ENCODE measurements around the gene GPR3.

GPR3 gene

DNA sequence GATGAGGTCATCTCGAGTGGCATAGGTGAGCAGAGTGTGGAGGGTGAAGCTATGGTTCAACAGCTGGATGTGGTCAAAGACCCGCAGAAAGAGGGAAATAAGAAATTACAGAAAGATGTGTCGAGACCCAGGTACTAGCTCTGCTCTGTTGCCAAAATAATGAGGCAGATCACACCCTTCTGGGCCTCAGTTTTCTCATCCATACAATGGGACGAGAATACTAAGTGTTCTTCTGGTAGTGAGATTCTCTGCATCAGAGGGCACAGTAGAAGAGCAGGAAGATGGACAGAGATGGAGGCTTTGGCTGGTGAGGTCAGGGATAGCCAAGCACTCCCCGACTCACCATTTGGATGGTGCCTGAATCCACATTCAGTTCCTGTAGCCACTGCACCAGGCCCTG lies 36.7 kb upstream of the GPR3 start:
- H3K4me1 Mint-ChIP-seq, result peaks cover 43% of the 10 kb centered on the region
- DNase-seq (ENCODE audit: low spot score in 2 of 2) (no peak), ATAC-seq (no peak)
- no peaks in the 10 kb centered on the region for H3K9me3 Mint-ChIP-seq
- H3K4me3 Mint-ChIP-seq, result peak overlapping the region; percentile 86
- peaks cover 55% of the 10 kb centered on the region for H3K36me3 Mint-ChIP-seq
- peak overlapping the region; percentile 83 for H3K27ac Mint-ChIP-seq

DNA sequence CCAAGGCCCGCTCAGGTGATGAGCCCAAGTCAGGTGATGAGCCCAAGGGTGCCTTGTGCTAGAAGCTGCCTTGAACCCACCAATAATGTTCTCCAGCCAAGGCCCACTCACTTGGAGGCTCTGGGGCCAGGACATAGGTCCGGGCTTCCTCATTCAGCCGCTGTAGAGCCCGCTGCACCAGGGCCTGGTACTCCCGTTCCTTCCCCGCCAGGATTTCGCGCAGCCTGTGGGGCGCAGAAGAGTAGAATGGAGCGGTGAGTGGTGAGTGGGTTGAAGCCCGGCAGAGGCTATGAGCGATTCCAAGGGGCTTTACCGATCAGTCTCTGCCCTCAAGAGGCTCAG lies 36.2 kb upstream of the GPR3 start:
- peaks cover 43% of the 10 kb centered on the region for H3K4me1 Mint-ChIP-seq
- H3K36me3 Mint-ChIP-seq, result peaks cover 52% of the 10 kb centered on the region
- no peaks in the 10 kb centered on the region for H3K9me3 Mint-ChIP-seq
- peak overlapping the region; percentile 86 for H3K4me3 Mint-ChIP-seq
- peak overlapping the region; percentile 83 for H3K27ac Mint-ChIP-seq
- DNase-seq (ENCODE audit: low spot score in 2 of 2) (no peak), ATAC-seq (no peak)

DNA sequence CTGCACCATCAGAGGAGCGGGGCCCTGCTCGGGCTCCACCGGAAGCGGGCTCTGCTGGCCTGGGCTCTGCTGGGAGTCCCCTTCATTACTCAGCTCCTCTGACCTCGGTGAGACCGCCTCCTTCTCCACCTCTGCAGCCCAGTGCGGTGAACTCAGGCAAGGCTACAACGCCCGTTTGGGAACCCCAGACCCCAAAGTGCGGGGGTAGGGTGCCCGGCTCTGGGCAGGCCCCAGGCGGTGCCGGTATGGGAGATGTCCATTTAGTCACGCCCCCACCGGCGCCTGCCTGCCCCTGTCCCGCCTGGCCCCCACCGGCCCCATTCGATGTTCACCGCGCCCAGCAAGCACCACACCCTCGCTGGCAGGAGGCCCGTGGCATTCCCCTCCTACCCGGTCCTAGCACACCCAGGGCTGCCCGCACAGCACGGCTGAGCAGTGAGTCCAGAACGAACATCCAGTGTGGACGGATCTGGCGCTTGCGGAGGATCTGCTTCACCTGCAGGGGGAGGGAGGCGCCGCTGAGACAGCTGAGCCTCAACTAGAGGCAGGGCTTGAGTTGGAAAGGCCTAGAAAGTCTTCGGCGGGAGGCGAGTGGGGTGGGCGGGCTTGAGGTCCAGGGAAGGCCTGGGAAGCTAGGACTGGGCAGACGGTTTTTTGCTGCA lies 35.7 kb upstream of the GPR3 start:
- peak overlapping the region; percentile 86 for H3K4me3 Mint-ChIP-seq
- H3K4me1 Mint-ChIP-seq, result peaks cover 43% of the 10 kb centered on the region
- H3K36me3 Mint-ChIP-seq, result peaks cover 47% of the 10 kb centered on the region
- peak overlapping the region; percentile 83 for H3K27ac Mint-ChIP-seq
- peak; percentile 46 to 78 for DNase-seq (ENCODE audit: low spot score in 2 of 2)
- H3K9me3 Mint-ChIP-seq, result no peaks in the 10 kb centered on the region
- peak; percentile 86 for ATAC-seq

DNA sequence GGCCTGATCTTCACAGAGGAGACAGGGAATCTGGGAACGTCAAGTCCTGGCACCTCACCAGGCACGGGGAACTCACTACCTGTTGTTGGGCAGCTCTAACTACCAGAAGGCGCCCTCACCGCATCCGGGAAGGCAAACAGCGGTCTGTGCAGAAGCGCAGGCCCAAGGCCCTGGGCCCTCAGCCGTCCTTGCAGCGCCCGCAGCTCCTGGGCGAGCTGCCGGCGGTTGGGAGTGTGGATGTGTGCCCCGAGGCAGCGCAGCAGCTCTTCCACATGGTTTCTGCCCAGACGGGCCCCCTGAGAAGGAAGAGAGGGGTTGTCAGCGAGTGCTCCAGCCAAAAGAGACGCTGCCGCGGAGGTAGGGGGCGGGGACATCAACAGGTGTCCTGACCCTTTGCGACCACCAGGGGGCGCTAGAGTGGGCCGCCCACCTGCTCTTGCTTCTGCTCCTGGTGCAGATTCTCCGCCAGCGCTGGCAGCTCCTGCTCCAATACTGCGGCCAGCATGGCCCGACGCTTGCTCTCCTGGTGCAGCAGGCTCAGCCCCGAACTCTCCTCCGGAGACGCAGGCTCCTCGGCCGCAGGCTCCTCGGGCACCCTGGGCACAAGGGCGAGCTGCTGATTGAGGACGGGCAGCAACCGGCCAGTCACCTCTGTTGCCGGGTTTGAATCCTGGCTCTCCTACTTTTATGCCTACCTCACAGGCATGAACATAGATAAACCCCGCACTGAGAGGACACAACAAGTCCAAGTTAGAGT lies 35.0 kb upstream of the GPR3 start:
- peaks cover 43% of the 10 kb centered on the region for H3K36me3 Mint-ChIP-seq
- ATAC-seq (peak; percentile 56), DNase-seq (ENCODE audit: low spot score in 2 of 2) (peak; percentile 77 to 92)
- H3K4me3 Mint-ChIP-seq, result peak overlapping the region; percentile 86
- peaks cover 43% of the 10 kb centered on the region for H3K4me1 Mint-ChIP-seq
- peak overlapping the region; percentile 83 for H3K27ac Mint-ChIP-seq
- H3K9me3 Mint-ChIP-seq, result no peaks in the 10 kb centered on the region

DNA sequence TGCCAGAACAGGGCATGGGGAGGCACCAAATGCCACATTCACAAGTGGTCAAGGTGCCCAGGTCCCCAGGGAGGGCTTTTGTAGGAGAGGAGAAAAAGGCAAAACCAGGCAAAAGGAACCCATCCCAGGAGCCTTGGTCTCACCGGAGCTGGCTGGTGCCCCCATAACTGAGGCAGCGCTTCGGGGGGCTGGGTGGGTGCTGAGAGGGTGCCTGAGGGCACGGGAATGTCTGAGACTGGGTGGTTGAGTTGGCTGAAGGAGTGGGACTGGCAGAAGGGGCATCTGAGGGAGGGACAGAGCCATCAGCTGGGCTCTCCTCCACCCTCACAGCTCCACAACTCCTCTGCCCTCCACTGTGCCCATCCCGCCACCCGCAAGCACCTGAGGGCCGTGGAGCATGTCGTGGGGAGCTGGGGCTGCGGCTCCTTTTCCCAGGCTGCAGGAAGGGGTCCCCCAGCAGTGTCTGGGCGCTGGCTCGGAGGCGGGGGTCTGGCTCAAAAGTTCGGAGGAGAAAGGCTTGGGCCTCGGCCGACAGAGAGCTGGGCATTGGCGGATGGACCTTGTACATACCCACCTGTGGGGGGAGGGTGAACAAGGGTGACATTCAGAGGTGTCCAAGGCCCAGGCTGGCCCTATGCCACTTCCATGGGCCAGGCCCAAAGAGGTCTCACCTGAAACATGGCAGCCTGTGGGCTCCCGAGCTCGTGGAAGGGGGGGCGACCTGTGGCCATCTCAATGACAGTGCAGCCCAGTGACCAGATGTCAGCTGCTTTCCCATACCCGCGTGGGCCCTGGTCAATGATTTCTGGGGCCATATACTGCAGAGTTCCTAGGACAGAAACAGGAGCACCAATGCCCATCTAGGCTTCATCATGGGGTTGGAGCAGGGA lies 34.1 kb upstream of the GPR3 start:
- ATAC-seq, result no peak
- DNase-seq (ENCODE audit: low spot score in 2 of 2), result no peak
- H3K9me3 Mint-ChIP-seq, result no peaks in the 10 kb centered on the region
- peak overlapping the region; percentile 86 for H3K4me3 Mint-ChIP-seq
- H3K4me1 Mint-ChIP-seq, result peaks cover 43% of the 10 kb centered on the region
- H3K36me3 Mint-ChIP-seq, result peaks cover 43% of the 10 kb centered on the region
- H3K27ac Mint-ChIP-seq, result peak overlapping the region; percentile 83

DNA sequence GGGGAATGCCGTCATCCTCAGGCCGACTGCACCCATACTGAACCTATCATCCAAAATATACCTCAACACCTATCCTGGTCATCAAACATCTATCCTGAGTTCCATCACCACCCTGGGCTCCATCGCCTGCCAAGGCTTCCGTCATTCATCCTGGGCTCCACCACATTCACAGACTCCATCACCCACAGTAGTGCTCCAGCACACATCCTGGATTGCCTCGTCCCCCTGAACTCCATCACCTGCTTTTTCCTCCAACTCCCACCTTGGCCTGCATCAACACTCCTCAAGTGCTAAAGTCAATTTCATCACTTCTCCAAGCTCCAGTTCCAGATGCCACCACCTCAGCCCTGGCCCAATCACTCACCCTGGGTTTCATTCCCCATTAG lies 33.5 kb upstream of the GPR3 start:
- ATAC-seq (no peak), DNase-seq (ENCODE audit: low spot score in 2 of 2) (no peak)
- H3K36me3 Mint-ChIP-seq, result peaks cover 38% of the 10 kb centered on the region
- H3K9me3 Mint-ChIP-seq, result no peaks in the 10 kb centered on the region
- H3K4me3 Mint-ChIP-seq, result peak overlapping the region; percentile 86
- peak overlapping the region; percentile 69 for H3K27ac Mint-ChIP-seq
- peaks cover 43% of the 10 kb centered on the region for H3K4me1 Mint-ChIP-seq

DNA sequence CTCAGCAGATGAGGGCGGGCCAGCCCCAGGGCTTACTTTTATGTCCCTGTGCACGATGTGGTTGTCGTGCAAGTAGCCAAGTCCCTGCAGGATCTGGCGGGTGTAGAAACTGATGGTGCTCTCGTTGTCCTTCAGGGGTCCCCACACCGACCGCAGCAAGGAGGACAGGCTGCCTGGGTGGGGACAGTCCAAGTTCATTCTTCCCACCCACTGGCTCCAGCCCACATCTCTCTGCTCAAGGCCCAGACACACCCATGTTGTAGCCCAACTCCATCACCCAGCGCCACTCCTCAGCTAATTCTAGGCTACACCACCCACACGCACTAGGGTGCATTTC lies 32.6 kb upstream of the GPR3 start:
- peaks cover 35% of the 10 kb centered on the region for H3K36me3 Mint-ChIP-seq
- peak overlapping the region; percentile 69 for H3K27ac Mint-ChIP-seq
- peak overlapping the region; percentile 86 for H3K4me3 Mint-ChIP-seq
- H3K9me3 Mint-ChIP-seq, result no peaks in the 10 kb centered on the region
- peaks cover 52% of the 10 kb centered on the region for H3K4me1 Mint-ChIP-seq
- DNase-seq (ENCODE audit: low spot score in 2 of 2) (no peak), ATAC-seq (no peak)

DNA sequence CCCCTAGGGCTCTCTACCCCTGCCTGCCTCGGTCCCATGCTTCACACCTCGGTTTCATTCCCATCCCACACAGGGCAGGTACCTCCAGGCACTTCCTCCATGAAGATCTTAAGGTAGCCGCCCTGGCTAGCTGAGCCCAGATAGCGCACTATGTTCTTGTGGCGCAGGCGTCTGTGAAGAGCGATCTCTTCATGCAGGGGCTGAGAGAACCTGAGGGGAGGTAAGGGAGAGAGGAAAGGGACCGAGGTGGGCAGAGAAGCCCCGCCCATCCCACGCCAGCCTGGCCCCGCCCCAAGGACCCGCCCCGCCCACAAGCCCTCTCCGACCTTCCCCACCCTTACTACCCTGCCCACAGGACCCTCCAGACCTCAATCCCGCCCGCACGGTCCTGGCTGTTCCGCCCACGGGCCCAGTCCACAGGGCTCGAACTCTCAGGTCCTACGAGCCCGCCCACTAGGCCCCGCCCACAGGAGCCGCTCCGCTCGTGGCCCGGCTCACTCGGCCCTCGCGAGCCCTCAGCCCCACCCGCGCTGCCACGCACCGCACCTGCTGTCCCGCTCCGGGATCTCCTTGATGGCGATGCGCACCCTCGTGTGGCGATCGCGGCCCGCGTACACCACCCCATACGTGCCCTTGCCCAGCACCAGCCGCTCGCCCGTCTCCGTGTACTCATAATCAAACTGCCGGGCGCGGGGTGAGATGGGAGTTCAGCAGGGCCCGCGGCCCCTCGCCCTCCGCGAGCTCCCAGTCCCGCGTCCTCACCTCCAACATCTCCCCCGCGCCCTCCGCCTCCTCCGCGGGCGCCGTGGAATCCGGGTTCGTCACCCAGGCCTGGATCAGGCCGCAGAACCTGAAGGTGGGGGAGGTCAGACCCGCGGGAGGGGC lies 32.0 kb upstream of the GPR3 start:
- DNase-seq (ENCODE audit: low spot score in 2 of 2), result peak in 1 of 2 donors; percentile 46
- Mint-ChIP-seq H3K4me1 (peaks cover 54% of the 10 kb centered on the region), H3K27ac (peak overlapping the region; percentile 10), H3K9me3 (no peaks in the 10 kb centered on the region), H3K4me3 (peak overlapping the region; percentile 86), H3K36me3 (peaks cover 29% of the 10 kb centered on the region)
- peak; percentile 0 for ATAC-seq

DNA sequence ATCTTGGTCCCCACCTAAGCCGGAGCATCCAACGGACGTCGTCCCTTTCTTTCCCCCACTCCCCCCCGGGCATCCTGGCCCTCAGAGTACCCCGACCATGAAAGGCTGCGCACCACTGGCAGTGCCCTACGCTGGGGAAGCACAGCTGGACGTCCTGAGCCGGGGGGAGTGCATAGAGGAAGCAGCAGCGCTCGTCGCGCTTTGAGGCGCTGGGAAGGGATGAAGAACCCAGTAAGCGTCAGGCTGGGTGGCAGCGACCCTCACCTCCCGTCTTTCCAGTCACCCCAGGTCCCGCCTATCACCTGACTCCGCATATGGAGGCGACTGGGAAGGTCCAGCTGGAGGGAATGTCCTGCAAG lies 31.4 kb upstream of the GPR3 start:
- ATAC-seq (no peak), DNase-seq (ENCODE audit: low spot score in 2 of 2) (no peak)
- peak overlapping the region; percentile 10 for H3K27ac Mint-ChIP-seq
- peaks cover 54% of the 10 kb centered on the region for H3K4me1 Mint-ChIP-seq
- H3K9me3 Mint-ChIP-seq, result no peaks in the 10 kb centered on the region
- H3K36me3 Mint-ChIP-seq, result peaks cover 29% of the 10 kb centered on the region
- H3K4me3 Mint-ChIP-seq, result peak overlapping the region; percentile 86

DNA sequence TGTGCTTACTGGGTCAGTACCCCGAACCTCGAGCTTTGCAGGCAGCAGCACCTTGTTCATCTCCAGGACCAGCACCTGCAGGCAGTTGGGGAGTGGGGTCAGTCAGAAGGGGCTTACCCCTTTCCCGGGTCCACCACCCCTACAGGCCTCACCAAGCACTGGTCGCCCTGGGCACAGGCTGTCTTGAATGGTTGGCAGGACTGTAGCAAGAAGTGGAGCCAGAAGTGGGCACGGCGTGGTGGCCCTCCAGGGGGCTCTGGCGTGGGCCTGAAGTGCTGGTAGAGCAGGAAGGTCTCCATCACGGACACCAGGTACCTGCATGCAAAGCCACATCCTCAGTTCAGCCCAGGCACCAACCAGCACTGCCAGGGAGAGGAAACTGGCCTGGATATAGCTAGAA lies 30.9 kb upstream of the GPR3 start:
- H3K4me3 Mint-ChIP-seq, result peak overlapping the region; percentile 86
- H3K4me1 Mint-ChIP-seq, result peaks cover 54% of the 10 kb centered on the region
- ATAC-seq (no peak), DNase-seq (ENCODE audit: low spot score in 2 of 2) (no peak)
- H3K36me3 Mint-ChIP-seq, result peaks cover 24% of the 10 kb centered on the region
- H3K27ac Mint-ChIP-seq, result no peak overlapping the region
- no peaks in the 10 kb centered on the region for H3K9me3 Mint-ChIP-seq

DNA sequence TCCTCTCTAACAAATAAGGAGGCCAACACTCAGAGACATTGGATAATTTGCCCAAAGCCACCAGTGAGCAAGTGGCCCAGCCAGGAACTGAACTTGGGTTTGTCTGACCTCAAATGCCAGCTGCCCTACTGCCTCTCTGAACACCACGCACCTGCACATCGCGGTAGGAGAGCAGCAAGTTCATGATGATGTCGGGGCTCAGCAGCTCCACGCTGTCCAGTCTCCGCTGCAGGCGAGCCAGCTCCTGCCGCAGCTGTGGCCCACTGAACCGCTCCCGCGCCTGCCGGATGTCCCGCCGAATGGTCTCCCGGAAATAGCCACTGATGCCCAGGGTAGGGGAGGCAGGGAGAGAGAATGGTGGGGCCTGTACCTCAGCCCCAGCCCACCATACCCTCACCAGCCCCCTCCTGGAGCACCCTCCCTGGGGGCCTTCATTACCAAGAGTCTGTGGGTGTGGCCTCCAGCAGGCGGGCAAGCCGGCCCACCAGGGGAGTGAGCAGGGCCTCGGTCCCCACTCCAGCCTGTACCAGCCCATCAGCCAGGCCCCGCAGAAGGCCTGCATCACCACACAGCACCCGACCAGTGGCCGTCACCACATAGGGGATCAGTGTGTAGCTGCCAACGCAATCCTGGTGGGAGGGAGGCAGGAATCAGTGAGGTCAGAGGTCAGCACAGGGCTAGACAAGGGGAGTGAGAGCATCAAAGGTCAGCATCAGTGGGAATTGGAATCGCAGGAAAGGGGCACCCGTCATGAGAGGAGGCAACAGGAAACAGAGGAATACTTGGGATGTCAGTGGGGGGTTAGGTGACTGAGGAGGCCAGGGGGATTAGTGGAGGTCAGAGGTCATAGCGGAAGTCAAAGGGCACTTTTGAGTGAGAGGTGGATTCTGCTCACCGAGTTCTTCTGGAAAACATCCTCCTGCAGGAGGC lies 28.4 kb upstream of the GPR3 start:
- DNase-seq (ENCODE audit: low spot score in 2 of 2) (no peak), ATAC-seq (no peak)
- Mint-ChIP-seq H3K9me3 (no peaks in the 10 kb centered on the region), H3K27ac (peak overlapping the region; percentile 85), H3K4me1 (peaks cover 46% of the 10 kb centered on the region), H3K36me3 (peaks cover 14% of the 10 kb centered on the region), H3K4me3 (peak overlapping the region; percentile 89)

DNA sequence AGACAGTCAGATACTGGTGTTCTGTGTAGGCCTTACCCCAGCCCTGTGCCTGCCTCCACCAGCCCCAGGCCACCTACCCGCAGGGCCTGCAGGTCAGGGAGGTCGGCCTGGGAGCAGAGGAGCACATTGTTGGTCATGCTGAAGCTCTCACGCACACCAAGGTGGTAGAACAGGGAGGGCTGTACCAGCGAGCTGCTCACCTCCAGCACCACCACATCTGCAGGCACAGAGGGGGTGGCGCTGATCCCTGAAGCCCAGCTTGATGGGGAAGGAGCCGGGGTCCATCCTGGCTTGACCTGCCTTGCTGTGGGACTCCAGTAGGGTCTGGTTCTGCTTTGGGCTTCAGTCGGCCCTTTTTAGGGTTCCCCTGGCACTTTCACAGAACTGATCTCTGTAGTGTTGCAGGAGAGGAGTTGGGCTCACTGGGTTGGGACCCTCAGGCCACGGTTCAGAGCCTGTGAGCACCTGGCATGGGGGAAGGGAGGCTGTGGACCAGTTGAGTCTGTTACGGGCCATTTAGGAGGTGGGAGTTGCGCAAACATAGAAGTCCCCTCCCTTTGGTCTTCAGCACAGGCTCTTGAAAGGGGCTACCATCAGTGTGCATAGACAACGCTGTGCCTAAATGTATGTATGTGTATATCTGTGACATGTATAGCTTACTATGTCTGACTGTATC lies 27.6 kb upstream of the GPR3 start:
- no peaks in the 10 kb centered on the region for H3K9me3 Mint-ChIP-seq
- peak overlapping the region; percentile 89 for H3K4me3 Mint-ChIP-seq
- H3K36me3 Mint-ChIP-seq, result peaks cover 7% of the 10 kb centered on the region
- H3K27ac Mint-ChIP-seq, result peak overlapping the region; percentile 85
- ATAC-seq (no peak), DNase-seq (ENCODE audit: low spot score in 2 of 2) (no peak)
- peaks cover 43% of the 10 kb centered on the region for H3K4me1 Mint-ChIP-seq

DNA sequence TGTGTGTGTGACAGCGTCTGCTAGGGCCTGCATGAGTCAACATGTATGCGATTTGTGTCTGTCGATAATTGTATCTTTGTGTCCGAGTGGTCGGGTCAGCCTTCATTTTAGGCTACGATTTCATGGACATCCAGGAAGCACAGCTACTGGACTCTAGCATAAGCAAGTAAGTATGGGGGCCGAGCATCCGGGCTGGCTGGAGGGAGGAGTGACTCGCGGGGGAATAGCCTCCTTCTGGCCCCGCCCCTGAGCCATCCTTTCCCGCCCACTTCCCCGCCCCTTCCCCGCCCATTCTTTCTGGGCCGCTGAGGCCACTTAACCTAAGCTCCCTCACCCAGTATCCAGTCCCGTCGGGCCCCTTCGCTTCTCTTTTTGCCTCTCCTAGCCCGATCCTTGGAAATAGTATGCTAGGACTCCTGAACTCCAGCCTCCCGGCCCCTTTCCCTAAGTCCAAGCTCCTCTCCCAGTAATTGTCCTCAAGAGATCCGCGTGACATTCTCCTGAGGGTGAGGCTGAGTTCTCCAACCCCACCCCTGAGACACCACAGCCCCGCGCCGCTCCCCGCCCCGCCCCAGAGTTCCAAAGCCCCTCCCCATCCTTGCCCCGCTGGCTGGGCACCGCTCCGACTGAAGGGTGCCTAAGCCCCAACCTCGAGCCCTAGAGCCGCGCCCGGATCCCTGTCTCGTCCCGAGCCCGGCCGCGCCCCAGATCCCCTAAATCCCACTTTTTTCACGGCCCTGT lies 26.9 kb upstream of the GPR3 start:
- Mint-ChIP-seq H3K9me3 (no peaks in the 10 kb centered on the region), H3K36me3 (peaks cover 7% of the 10 kb centered on the region), H3K4me3 (peak overlapping the region; percentile 89), H3K4me1 (peaks cover 37% of the 10 kb centered on the region), H3K27ac (peak overlapping the region; percentile 83)
- ATAC-seq (peak; percentile 76), DNase-seq (ENCODE audit: low spot score in 2 of 2) (peak; percentile 69 to 92)
